HCEC 1CT (cell line): ENCODE measurements around the gene EXD3.
"Not testable (repeated sequence)": the region's sequence is repeated elsewhere in the genome, so short reads cannot be mapped to it uniquely, and the experiment has no call there.

Source experiments
- DNase-seq: peaks from one replicate; pipeline ENCODE4 v3.0.0-alpha.2; 2017

The EXD3 gene

GRCh38 chr9:137430723-137431415 lies 7.9 kb upstream of the EXD3 start:
- DNase-seq, result no peak

GRCh38 chr9:137429974-137430722 lies 7.2 kb upstream of the EXD3 start:
- no peak for DNase-seq

GRCh38 chr9:137429546-137429890 lies 6.6 kb upstream of the EXD3 start:
- DNase-seq, result no peak

- DNase-seq, result no peak
Measured at GRCh38 chr9:137428841-137429545, 6.0 kb upstream of the EXD3 start.

- no peak for DNase-seq
Measured at GRCh38 chr9:137428311-137428630, 5.3 kb upstream of the EXD3 start.

- DNase-seq, result no peak
Measured at GRCh38 chr9:137427454-137428310, 4.7 kb upstream of the EXD3 start.

- no peak for DNase-seq
Measured at GRCh38 chr9:137426018-137426681, 3.2 kb upstream of the EXD3 start.

- DNase-seq, result no peak
Measured at GRCh38 chr9:137423514-137424291, 741 bp upstream of the EXD3 start.

- no peak for DNase-seq
Measured at GRCh38 chr9:137421838-137422603, 941 bp downstream of the EXD3 start.

- DNase-seq, result no peak
Measured at GRCh38 chr9:137417161-137418021, 5.6 kb downstream of the EXD3 start.

GRCh38 chr9:137416563-137417151 lies 6.3 kb downstream of the EXD3 start:
- DNase-seq, result no peak

- no peak for DNase-seq
Measured at GRCh38 chr9:137416006-137416562, 6.9 kb downstream of the EXD3 start.

GRCh38 chr9:137415451-137415850 lies 7.5 kb downstream of the EXD3 start:
- DNase-seq, result no peak

GRCh38 chr9:137412431-137412830 lies 10.5 kb downstream of the EXD3 start:
- no peak for DNase-seq

GRCh38 chr9:137411645-137412380 lies 11.1 kb downstream of the EXD3 start:
- DNase-seq, result peak; percentile 78

GRCh38 chr9:137411260-137411644 lies 11.7 kb downstream of the EXD3 start:
- no peak for DNase-seq

GRCh38 chr9:137410891-137411249 lies 12.1 kb downstream of the EXD3 start:
- DNase-seq, result no peak

GRCh38 chr9:137410236-137410890 lies 12.6 kb downstream of the EXD3 start:
- DNase-seq, result not testable (repeated sequence)
